HG03139 (cell line): ENCODE results near the gene ZC3H15.

Experiments used
- ATAC-seq: cut with Tn5 transposase; IDR thresholded peaks from one replicate; pipeline ENCODE4 v1.9.1; 2021; ENCODE audit not compliant: unreplicated experiment

The ZC3H15 gene

GRCh38 chr2:186535861-186536260, 49.8 kb downstream of the ZC3H15 start:
- ATAC-seq, result no peak

- ATAC-seq, result no peak
Measured at GRCh38 chr2:186537019-186537418, 51.0 kb downstream of the ZC3H15 start.

GRCh38 chr2:186540941-186541340, 54.9 kb downstream of the ZC3H15 start:
- no peak for ATAC-seq

- no peak for ATAC-seq
Measured at GRCh38 chr2:186542002-186542401, 55.9 kb downstream of the ZC3H15 start.

- no peak for ATAC-seq
Measured at GRCh38 chr2:186543561-186544131, 57.6 kb downstream of the ZC3H15 start.

GRCh38 chr2:186544255-186544675, 58.2 kb downstream of the ZC3H15 start:
- ATAC-seq, result no peak

GRCh38 chr2:186546846-186547245, 60.8 kb downstream of the ZC3H15 start:
- ATAC-seq, result no peak

- no peak for ATAC-seq
Measured at GRCh38 chr2:186551323-186552050, 65.4 kb downstream of the ZC3H15 start.

- ATAC-seq, result no peak
Measured at GRCh38 chr2:186554429-186554828, 68.4 kb downstream of the ZC3H15 start.

GRCh38 chr2:186554850-186555671, 69.0 kb downstream of the ZC3H15 start:
- ATAC-seq, result no peak

GRCh38 chr2:186558512-186559276, 72.6 kb downstream of the ZC3H15 start:
- ATAC-seq, result no peak
